CD8-positive, alpha-beta memory T cell (primary cell): ENCODE measurements around the gene CNNM2. TPM values are rescaled to one million over a fixed set of nuclear protein-coding genes. Genes with fewer than 3 reads are reported as not detected.
"Not testable (repeated sequence)": the region's sequence is repeated elsewhere in the genome, so short reads cannot be mapped to it uniquely, and the experiment has no call there.

Source experiments
- CTCF ChIA-PET: fragments of 350-600 bp; sonication (Branson Sonifier 250); formaldehyde crosslinking; loops from one replicate; lab custom pipeline; 2021; ENCODE audit warnings: antibody characterized with exemption; lab: Charles Lee
- POLR2A ChIA-PET: fragments of 350-600 bp; sonication (Branson Sonifier 250); formaldehyde crosslinking; loops from one replicate; lab custom pipeline; 2021; ENCODE audit warnings: antibody characterized with exemption; lab: Charles Lee
- DNase-seq, 5 donors: peaks; one replicate each; pipeline versions ENCODE4 v3.0.0 to v3.0.0-alpha.2; 2020 to 2022; ENCODE audit warnings: mixed read lengths in 1 of 5
- H3K27ac ChIP-seq: one replicate; pipeline ENCODE4 v1.7.0; 2013; ENCODE audit warnings: low read depth, mild to moderate bottlenecking, low read length, moderate library complexity
- H3K27me3 ChIP-seq: 2 replicates; pipeline ENCODE4 v1.7.0; 2013; ENCODE audit warnings: low read length, mild to moderate bottlenecking; ENCODE audit not compliant: insufficient read depth, poor library complexity, severe bottlenecking
- H3K36me3 ChIP-seq: 2 replicates; pipeline ENCODE4 v1.7.0; 2013; ENCODE audit warnings: mild to moderate bottlenecking, low read length, moderate library complexity; ENCODE audit not compliant: insufficient read depth
- H3K4me1 ChIP-seq: 2 replicates; pipeline ENCODE4 v1.7.0; 2013; ENCODE audit warnings: mild to moderate bottlenecking, low read length, moderate library complexity; ENCODE audit not compliant: insufficient read depth
- H3K4me3 ChIP-seq: 2 replicates; pipeline ENCODE4 v1.7.0; 2013; ENCODE audit warnings: mild to moderate bottlenecking, low read length
- H3K9me3 ChIP-seq: 2 replicates; pipeline ENCODE4 v1.7.0; 2013; ENCODE audit warnings: mild to moderate bottlenecking, low read length
- H3K27ac Mint-ChIP-seq, 8 donors: one replicate each; pipeline ENCODE4 v1.8.0; 2020 to 2021; ENCODE audit warnings: mixed read lengths in 8 of 8, mild to moderate bottlenecking in 6 of 8, inconsistent platforms in 3 of 8, moderate library complexity in 3 of 8
- H3K27me3 Mint-ChIP-seq, 2 donors: one replicate each; pipeline ENCODE4 v1.8.0; 2020 to 2021; ENCODE audit warnings: mixed read lengths in 2 of 2, mild to moderate bottlenecking in 1 of 2, moderate library complexity in 1 of 2
- H3K36me3 Mint-ChIP-seq, 3 donors: one replicate each; pipeline ENCODE4 v1.8.0; 2020 to 2021; ENCODE audit warnings: mixed read lengths in 3 of 3, inconsistent platforms in 1 of 3, mild to moderate bottlenecking in 1 of 3
- H3K4me1 Mint-ChIP-seq, 3 donors: one replicate each; pipeline ENCODE4 v1.8.0; 2020 to 2021; ENCODE audit warnings: mixed read lengths in 3 of 3, inconsistent platforms in 1 of 3, mild to moderate bottlenecking in 1 of 3
- H3K4me3 Mint-ChIP-seq, 7 donors: one replicate each; pipeline ENCODE4 v1.8.0; 2020 to 2021; ENCODE audit warnings: mixed read lengths in 7 of 7, mild to moderate bottlenecking in 6 of 7, moderate library complexity in 4 of 7, inconsistent platforms in 2 of 7
- H3K9me3 Mint-ChIP-seq, 5 donors: one replicate each; pipeline ENCODE4 v1.8.0; 2020 to 2022; ENCODE audit warnings: mixed read lengths in 5 of 5, mild to moderate bottlenecking in 3 of 5, moderate library complexity in 2 of 5, inconsistent platforms in 1 of 5
- polyA plus RNA-seq: library from polyadenylated mRNA; unstranded; fragments of 300-500 nt; fragmentation: Illumina TruSeq; gene quantifications from one replicate; pipeline ENCODE4 v1.2.3, GENCODE V29; 2021
- total RNA-seq, 2 experiments: library from RNA; stranded (reverse); gene quantifications; one replicate each; pipeline ENCODE4 v1.2.3, GENCODE V29; 2021

Gene CNNM2
- total and polyA plus RNA-seq, 3 experiments from 2014 or later = 5.0 to 6.2 (median 6.1) TPM

GRCh38 chr10:102928442-102928841, 10.3 kb downstream of the CNNM2 start:
- DNase-seq, H3K27ac Mint-ChIP-seq, H3K27me3 ChIP-seq, H3K4me3 Mint-ChIP-seq, H3K36me3 ChIP-seq, H3K4me1 ChIP-seq, H3K27me3 Mint-ChIP-seq, H3K4me3 ChIP-seq, CTCF ChIA-PET, POLR2A ChIA-PET, H3K9me3 ChIP-seq, H3K9me3 Mint-ChIP-seq, H3K27ac ChIP-seq: not testable (repeated sequence)
- peaks cover 14 to 36% (median 26%) of the 10 kb centered on the region in 3 donors for H3K4me1 Mint-ChIP-seq
- peaks cover 8 to 26% (median 8%) of the 10 kb centered on the region in 3 donors for H3K36me3 Mint-ChIP-seq

GRCh38 chr10:102930720-102931119, 12.6 kb downstream of the CNNM2 start:
- Mint-ChIP-seq H3K4me3 (no peak overlapping the region), H3K27me3 (no peaks in the 10 kb centered on the region), H3K4me1 (peaks cover 3 to 20% (median 12%) of the 10 kb centered on the region in 3 donors), H3K9me3 (no peaks in the 10 kb centered on the region), H3K36me3 (peaks cover 8 to 23% (median 9%) of the 10 kb centered on the region in 3 donors), H3K27ac (no peak overlapping the region)
- ChIA-PET POLR2A (interaction anchor here (0.6 kb wide), 1 partner anchor 13 kb away, joined by 3 read pairs; the partner anchor contains the start of gene CNNM2), CTCF (no interaction called here)
- no peaks in the 10 kb centered on the region for H3K36me3 ChIP-seq
- no peaks in the 10 kb centered on the region for H3K9me3 ChIP-seq
- H3K27me3 ChIP-seq = no peaks in the 10 kb centered on the region
- H3K4me3 ChIP-seq = no peak overlapping the region
- DNase-seq = no peak
- H3K27ac ChIP-seq = no peak overlapping the region
- peaks cover 2% of the 10 kb centered on the region for H3K4me1 ChIP-seq

DNA sequence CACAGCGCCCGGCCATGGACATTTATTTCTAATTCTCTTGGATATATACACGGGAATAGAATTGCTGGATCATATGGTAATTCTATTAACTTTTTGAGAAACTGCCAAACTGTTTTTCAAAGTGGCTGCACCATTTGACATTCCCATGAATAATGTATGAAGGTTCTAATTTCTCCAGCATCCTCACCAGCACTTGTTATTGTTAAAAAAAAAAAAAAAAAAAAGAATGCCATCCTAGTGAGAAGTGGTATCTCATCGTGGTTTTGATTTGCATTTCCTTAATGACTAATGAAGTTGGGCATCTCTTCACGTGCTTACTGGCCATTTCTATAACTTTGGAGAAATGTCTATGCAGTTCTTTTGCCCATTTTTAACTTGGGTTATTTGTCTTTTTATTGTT, 13.5 kb downstream of the CNNM2 start:
- POLR2A ChIA-PET = no interaction called here
- no peak overlapping the region for H3K27ac Mint-ChIP-seq
- no peaks in the 10 kb centered on the region for H3K9me3 ChIP-seq
- no peaks in the 10 kb centered on the region for H3K36me3 ChIP-seq
- DNase-seq = no peak
- no peaks in the 10 kb centered on the region for H3K9me3 Mint-ChIP-seq
- H3K36me3 Mint-ChIP-seq = peaks cover 9 to 23% (median 12%) of the 10 kb centered on the region in 3 donors
- peaks cover 11% of the 10 kb centered on the region for H3K4me1 ChIP-seq
- H3K27ac ChIP-seq = no peak overlapping the region
- H3K4me1 Mint-ChIP-seq = peaks cover 13 to 24% (median 22%) of the 10 kb centered on the region in 3 donors
- no peak overlapping the region for H3K4me3 ChIP-seq
- CTCF ChIA-PET = no interaction called here
- no peaks in the 10 kb centered on the region for H3K27me3 Mint-ChIP-seq
- H3K27me3 ChIP-seq = no peaks in the 10 kb centered on the region
- no peak overlapping the region for H3K4me3 Mint-ChIP-seq

DNA sequence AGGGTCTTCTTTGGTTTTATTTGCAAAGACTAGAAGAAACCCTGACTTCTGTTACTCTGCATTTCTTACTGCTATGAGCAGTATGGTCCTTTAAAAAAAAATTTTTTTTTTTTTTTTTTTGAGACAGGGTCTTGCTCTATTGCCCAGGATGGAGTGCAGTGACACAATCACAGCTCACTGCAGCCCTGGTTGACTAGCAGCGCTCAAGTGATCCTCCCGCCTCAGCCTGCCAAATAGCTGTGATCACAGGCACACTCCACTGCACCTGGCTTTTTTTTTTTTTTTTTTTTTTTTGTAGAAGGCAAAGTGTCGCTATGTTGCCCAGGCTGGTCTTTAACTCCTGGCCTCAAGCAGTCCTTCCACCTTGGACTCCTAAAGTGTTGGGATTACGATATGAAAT, 17.4 kb downstream of the CNNM2 start:
- H3K4me3 Mint-ChIP-seq = peak overlapping the region in 1 of 7 donors; percentile 36
- CTCF ChIA-PET = no interaction called here

DNA sequence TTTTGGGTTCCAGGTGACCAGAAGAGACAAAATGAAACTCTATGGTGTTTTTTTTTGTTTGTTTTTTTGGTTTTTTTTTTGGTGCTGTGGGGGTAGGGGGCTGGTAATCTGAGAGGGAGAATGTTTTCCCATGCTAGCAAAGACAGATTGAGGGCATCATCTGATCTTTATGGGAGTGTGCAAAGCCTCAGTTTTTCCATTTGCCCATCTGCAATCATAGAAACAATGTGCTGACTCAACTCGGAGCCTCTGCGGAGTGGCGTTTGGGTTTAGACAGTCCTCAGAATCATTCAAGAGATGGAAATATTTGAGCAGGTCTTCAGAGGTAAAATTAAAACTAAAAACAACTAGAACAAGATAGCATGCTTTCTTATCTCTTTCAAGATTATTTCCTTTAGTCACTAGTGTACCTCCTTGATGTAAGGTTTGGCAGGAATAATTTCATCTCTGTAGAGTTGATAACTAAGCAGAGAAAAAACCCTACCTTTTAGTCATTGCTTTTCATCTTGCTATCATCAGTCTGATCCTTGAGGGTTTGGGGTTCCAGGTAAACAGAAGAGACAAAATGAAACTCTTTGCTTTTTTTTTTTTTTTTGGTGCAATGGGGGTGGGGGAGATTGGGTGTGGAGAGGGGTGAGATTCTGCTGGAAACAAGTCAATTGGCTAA, 18.0 kb downstream of the CNNM2 start:
- H3K4me1 Mint-ChIP-seq = peaks cover 15 to 27% (median 26%) of the 10 kb centered on the region in 3 donors
- Histone ChIP-seq H3K36me3 (no peaks in the 10 kb centered on the region), H3K4me1 (peaks cover 11% of the 10 kb centered on the region), H3K4me3 (no peak overlapping the region), H3K27me3 (no peaks in the 10 kb centered on the region), H3K9me3 (no peaks in the 10 kb centered on the region), H3K27ac (no peak overlapping the region)
- no peak for DNase-seq
- no peaks in the 10 kb centered on the region for H3K27me3 Mint-ChIP-seq
- ChIA-PET CTCF (no interaction called here), POLR2A (no interaction called here)
- H3K4me3 Mint-ChIP-seq = peak overlapping the region in 1 of 7 donors; percentile 36
- peaks cover 3 to 16% (median 9%) of the 10 kb centered on the region in 3 donors for H3K36me3 Mint-ChIP-seq
- no peaks in the 10 kb centered on the region for H3K9me3 Mint-ChIP-seq
- peak overlapping the region in 3 of 8 donors; percentile 2 to 26 (median 11) for H3K27ac Mint-ChIP-seq

More for the DNA sequence above, 17.4 kb downstream of the CNNM2 start:
- no peaks in the 10 kb centered on the region for H3K9me3 Mint-ChIP-seq
- H3K9me3 ChIP-seq = no peaks in the 10 kb centered on the region
- POLR2A ChIA-PET = no interaction called here
- no peaks in the 10 kb centered on the region for H3K27me3 Mint-ChIP-seq
- H3K4me1 Mint-ChIP-seq = peaks cover 15 to 33% (median 26%) of the 10 kb centered on the region in 3 donors
- no peaks in the 10 kb centered on the region for H3K36me3 ChIP-seq
- H3K27me3 ChIP-seq = no peaks in the 10 kb centered on the region
- H3K27ac ChIP-seq = no peak overlapping the region
- peaks cover 4 to 16% (median 12%) of the 10 kb centered on the region in 3 donors for H3K36me3 Mint-ChIP-seq
- H3K4me1 ChIP-seq = peaks cover 11% of the 10 kb centered on the region
- no peak overlapping the region for H3K4me3 ChIP-seq
- no peak for DNase-seq
- no peak overlapping the region for H3K27ac Mint-ChIP-seq

- Mint-ChIP-seq H3K27ac (peak overlapping the region in 1 of 8 donors; percentile 5), H3K4me1 (peaks cover 9 to 32% (median 19%) of the 10 kb centered on the region in 3 donors), H3K9me3 (no peaks in the 10 kb centered on the region), H3K36me3 (peaks cover 6 to 10% (median 9%) of the 10 kb centered on the region in 3 donors), H3K27me3 (no peaks in the 10 kb centered on the region), H3K4me3 (no peak overlapping the region)
- H3K9me3 ChIP-seq = no peaks in the 10 kb centered on the region
- H3K27ac ChIP-seq = no peak overlapping the region
- no peaks in the 10 kb centered on the region for H3K27me3 ChIP-seq
- POLR2A ChIA-PET = no interaction called here
- H3K36me3 ChIP-seq = no peaks in the 10 kb centered on the region
- DNase-seq = no peak
- no peak overlapping the region for H3K4me3 ChIP-seq
- peaks cover 2% of the 10 kb centered on the region for H3K4me1 ChIP-seq
- CTCF ChIA-PET = no interaction called here
These were observed 23.3 kb downstream of the CNNM2 start for GRCh38 chr10:102941401-102941800.

DNA sequence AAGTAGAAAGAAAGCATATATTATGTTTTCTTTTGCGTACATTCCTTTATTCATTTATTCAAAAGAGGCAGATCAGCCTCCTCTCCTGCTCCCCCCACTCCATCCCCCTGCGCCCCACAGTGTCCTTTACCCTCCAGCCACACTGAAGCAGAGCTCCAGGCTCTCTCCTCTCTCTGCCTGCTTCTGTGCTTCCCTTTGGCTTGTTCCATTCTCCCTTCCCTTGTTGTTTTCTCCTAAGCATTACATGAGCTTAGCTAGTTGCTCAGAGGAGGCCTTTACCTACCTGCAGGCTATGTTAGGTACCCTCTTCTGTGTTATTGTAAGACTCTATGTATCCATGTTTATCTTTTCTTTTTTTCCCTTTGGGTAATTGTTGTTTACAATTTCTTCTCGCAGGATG, 27.4 kb downstream of the CNNM2 start:
- no peak overlapping the region for H3K4me3 ChIP-seq
- H3K27me3 ChIP-seq = no peaks in the 10 kb centered on the region
- H3K4me3 Mint-ChIP-seq = no peak overlapping the region
- H3K9me3 ChIP-seq = no peaks in the 10 kb centered on the region
- no peak overlapping the region for H3K27ac ChIP-seq
- ChIA-PET CTCF (no interaction called here), POLR2A (no interaction called here)
- H3K4me1 ChIP-seq = no peaks in the 10 kb centered on the region
- no peak for DNase-seq
- H3K27ac Mint-ChIP-seq = no peak overlapping the region
- H3K36me3 ChIP-seq = no peaks in the 10 kb centered on the region
- H3K4me1 Mint-ChIP-seq = peaks cover 7 to 19% (median 8%) of the 10 kb centered on the region in 3 donors
- H3K36me3 Mint-ChIP-seq = peaks cover 3 to 11% (median 5%) of the 10 kb centered on the region in 3 donors
- H3K27me3 Mint-ChIP-seq = no peaks in the 10 kb centered on the region
- no peaks in the 10 kb centered on the region for H3K9me3 Mint-ChIP-seq

DNA sequence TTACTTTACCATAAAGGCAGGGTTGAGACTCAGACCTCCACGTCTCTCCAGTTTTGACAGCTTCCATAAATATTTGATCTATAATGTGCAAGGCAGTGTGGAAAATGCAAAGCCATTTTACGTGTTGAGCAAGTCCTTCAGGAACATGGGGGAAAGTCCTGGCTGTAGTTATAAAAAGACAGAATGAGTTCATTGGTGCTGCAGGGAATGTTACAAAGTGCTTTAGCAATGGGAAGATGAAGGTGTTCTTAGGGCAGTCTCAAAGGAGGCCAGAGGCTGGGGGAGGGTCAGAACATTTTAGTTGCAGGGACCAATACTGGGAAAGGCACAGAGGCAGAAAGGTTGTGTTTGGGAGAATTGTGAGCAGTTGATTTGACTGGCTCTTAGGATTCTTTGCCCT, 27.9 kb downstream of the CNNM2 start:
- Mint-ChIP-seq H3K9me3 (no peaks in the 10 kb centered on the region), H3K4me3 (no peak overlapping the region), H3K27me3 (no peaks in the 10 kb centered on the region), H3K27ac (no peak overlapping the region), H3K36me3 (peaks cover 3 to 11% (median 3%) of the 10 kb centered on the region in 3 donors), H3K4me1 (peaks cover 7 to 19% (median 8%) of the 10 kb centered on the region in 3 donors)
- ChIA-PET POLR2A (no interaction called here), CTCF (no interaction called here)
- H3K36me3 ChIP-seq = no peaks in the 10 kb centered on the region
- no peak overlapping the region for H3K4me3 ChIP-seq
- no peak overlapping the region for H3K27ac ChIP-seq
- H3K27me3 ChIP-seq = no peaks in the 10 kb centered on the region
- no peaks in the 10 kb centered on the region for H3K9me3 ChIP-seq
- H3K4me1 ChIP-seq = no peaks in the 10 kb centered on the region
- DNase-seq = no peak
